Measurements from ENCODE around the gene SIN3A.

DNA sequence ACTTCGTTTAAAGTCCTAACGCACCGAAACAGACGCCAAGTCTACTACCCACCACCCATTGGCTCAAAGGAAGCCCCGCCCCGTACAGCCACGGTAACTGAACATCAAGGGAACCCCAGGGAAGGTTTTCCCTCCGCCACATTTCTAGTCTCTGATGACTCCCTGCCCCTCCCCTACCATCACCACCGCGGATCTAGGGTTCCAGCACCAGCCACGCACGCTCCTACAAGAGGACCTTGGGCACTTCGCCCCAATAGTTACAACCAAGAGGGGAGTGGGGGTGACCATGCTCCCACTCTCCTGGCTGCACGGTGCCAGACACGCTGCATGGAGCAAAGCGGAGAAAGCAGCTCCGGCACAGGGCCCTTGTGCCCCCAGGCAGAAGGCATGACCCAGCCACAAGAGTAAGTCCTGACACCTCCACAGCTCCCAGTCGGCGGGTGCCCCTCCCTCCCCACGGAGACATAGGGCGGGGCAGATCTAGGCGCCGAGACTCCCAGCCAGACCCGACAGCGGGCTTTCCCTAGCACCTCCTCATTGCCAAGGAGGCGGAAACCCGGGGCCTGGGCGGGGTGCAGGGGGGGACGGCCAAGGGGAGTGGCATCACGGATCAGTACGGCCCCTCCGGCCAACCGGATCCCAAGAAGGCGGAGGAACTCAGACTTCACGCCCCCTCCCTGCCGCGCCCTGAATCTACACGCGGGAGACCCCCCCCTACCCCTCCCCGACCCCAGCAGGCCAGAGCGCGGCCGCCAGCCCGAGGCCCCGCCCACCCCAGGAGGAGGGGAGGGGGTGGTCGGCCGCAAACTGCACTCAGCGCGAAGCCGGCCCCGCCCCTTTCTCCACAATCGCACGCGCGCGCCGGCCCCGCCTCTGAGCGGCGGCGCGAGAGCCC, 936 bp downstream of the SIN3A start:
- TF ChIP-seq, protein P1, sequence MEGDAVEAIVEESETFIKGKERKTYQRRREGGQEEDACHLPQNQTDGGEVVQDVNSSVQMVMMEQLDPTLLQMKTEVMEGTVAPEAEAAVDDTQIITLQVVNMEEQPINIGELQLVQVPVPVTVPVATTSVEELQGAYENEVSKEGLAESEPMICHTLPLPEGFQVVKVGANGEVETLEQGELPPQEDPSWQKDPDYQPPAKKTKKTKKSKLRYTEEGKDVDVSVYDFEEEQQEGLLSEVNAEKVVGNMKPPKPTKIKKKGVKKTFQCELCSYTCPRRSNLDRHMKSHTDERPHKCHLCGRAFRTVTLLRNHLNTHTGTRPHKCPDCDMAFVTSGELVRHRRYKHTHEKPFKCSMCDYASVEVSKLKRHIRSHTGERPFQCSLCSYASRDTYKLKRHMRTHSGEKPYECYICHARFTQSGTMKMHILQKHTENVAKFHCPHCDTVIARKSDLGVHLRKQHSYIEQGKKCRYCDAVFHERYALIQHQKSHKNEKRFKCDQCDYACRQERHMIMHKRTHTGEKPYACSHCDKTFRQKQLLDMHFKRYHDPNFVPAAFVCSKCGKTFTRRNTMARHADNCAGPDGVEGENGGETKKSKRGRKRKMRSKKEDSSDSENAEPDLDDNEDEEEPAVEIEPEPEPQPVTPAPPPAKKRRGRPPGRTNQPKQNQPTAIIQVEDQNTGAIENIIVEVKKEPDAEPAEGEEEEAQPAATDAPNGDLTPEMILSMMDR (IDR thresholded peaks at IDR 0.05): no peak
- no peak for TF ChIP-seq EZH2 (IDR thresholded peaks at IDR 0.05; ENCODE audit: borderline replicate concordance, insufficient read depth, low read depth, low read length, poor library complexity, severe bottlenecking)
